ENCODE data around the gene NSUN7. TPM values are rescaled to one million over a fixed set of nuclear protein-coding genes. Genes with fewer than 3 reads are reported as not detected.

Gene NSUN7
- total and polyA plus RNA-seq, 2 of the 13 experiments (the other 11 are each of a cell fraction or from before 2014, with no cell fraction given) = 0.05 TPM; not detected in 1

DNA sequence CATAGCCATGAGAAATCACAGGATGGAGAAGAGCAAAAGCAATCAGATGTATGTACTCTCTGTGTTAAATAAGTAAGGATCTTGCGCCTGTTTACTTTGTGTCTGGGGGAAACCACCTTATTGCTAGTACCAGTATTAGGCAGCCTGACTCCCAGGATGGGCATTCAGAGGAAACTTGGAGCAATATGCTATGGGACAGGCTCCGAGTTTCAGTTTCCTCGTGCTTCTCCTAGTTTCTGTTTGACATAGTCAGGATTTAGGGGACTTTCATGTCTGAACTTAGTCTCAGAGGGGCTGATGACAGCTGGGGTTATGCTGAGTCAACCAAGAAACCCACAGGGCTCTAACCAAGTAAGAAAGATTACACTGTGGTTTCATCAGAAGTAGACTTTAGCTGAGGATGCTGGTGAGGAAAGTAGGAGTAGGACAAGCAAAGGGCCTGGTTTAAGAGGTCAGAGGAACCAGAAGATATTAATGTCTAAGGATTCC lies 13.5 kb downstream of the NSUN7 start (continued):
- TF ChIP-seq ZNF367 (CRISPR knock-in tag; IDR thresholded peaks at IDR 0.05; ENCODE audit: borderline replicate concordance) (no peak), ZNF891 (CRISPR knock-in tag; IDR thresholded peaks at IDR 0.05) (no peak)

DNA sequence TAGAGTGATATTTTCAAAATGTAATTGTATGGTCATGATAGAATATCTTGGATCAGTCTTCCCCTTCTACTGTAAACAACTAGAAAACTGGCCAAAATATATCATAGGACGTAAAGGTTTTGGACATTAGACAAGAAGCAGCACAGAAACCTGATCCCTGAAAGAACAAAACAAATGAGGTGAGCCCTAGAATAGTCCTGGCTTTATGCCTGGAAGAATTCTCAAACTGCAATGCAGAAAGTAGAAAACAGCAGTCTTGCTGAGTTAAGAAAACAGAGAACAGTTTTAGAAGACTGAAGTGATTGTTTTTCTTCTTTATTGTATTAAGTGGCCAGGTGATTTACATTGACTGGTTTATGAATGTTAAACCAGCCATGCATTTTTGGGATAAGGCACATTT lies 19.5 kb downstream of the NSUN7 start:
- no peak for DNase-seq (ENCODE audit: low spot score)
- intact Hi-C loops (cut with micrococcal nuclease; ENCODE audit: unreplicated experiment) = no loop called here
- Histone ChIP-seq H2AFZ (ENCODE audit: low read length) (no peak overlapping the region), H3K79me2 (ENCODE audit: insufficient read depth, low read length) (no peaks in the 10 kb centered on the region), H3K4me1 (ENCODE audit: insufficient read depth, low read length) (no peaks in the 10 kb centered on the region), H3K4me3 (replicated peaks in 1 of 3; ENCODE audit: insufficient read depth in 1 of 3, low read depth in 2 of 3, low read length in 3 of 3) (no peak overlapping the region), H3K27me3 (ENCODE audit: control insufficient read depth in 1 of 2, insufficient read depth in 2 of 2, low read length in 2 of 2) (no peaks in the 10 kb centered on the region), H4K20me1 (ENCODE audit: insufficient read depth, low read length) (no peaks in the 10 kb centered on the region), H3K9me3 (ENCODE audit: low read length) (no peaks in the 10 kb centered on the region), H3K27ac (ENCODE audit: extremely low read length, insufficient read depth, low read length) (no peak overlapping the region), H3K36me3 (replicated peaks in 1 of 2; ENCODE audit: control insufficient read depth in 1 of 2, insufficient read depth in 2 of 2, low read length in 2 of 2) (no peaks in the 10 kb centered on the region), H3K4me2 (ENCODE audit: low read depth, low read length) (no peak overlapping the region), H3K9ac (ENCODE audit: insufficient read depth, low read depth, low read length) (no peak overlapping the region)
- TF ChIP-seq ZNF790 (CRISPR knock-in tag; IDR thresholded peaks at IDR 0.05; ENCODE audit: borderline replicate concordance) = no peak
- TF ChIP-seq ZNF225 (CRISPR knock-in tag; IDR thresholded peaks at IDR 0.05) = no peak
- TF ChIP-seq NR2F2 (IDR thresholded peaks at IDR 0.05; ENCODE audit: borderline replicate concordance, low read depth) = no peak
- TF ChIP-seq TOPORS (CRISPR knock-in tag; IDR thresholded peaks at IDR 0.05) = no peak
- TF ChIP-seq RFXAP (CRISPR knock-in tag; IDR thresholded peaks at IDR 0.05; ENCODE audit: borderline replicate concordance) = no peak
- TF ChIP-seq ZSCAN30 (CRISPR knock-in tag; IDR thresholded peaks at IDR 0.05) = no peak
- TF ChIP-seq SNRNP70 (IDR thresholded peaks at IDR 0.05; ENCODE audit: low read depth, low read length) = no peak
- no peak for TF ChIP-seq TRIM24 (CRISPR knock-in tag; IDR thresholded peaks at IDR 0.05)
- no peak for TF ChIP-seq NFE2L1 (CRISPR knock-in tag; IDR thresholded peaks at IDR 0.05; ENCODE audit: borderline replicate concordance)
- TF ChIP-seq GFI1 (CRISPR knock-in tag; IDR thresholded peaks at IDR 0.05; ENCODE audit: borderline replicate concordance) = no peak
- TF ChIP-seq ZNF615 (CRISPR knock-in tag; IDR thresholded peaks at IDR 0.05; ENCODE audit: borderline replicate concordance) = no peak
- BruUV-seq (replicated peaks) = no TSS peak
- WGBS (ENCODE audit: low lambda C conversion rate) = 37% methylated on average over 1 of the region's 1 CpG
- ATAC-seq = no peak
- no peak for FAIRE-seq
- ChIA-PET CTCF (ENCODE audit: low intra/inter-chr PET ratio, low total read pairs) (no interaction called here), POLR2A (no interaction called here)
- in situ Hi-C loops (cut with HindIII; ENCODE audit: extremely low pct_ligation_motif_present, low pct_unique_long_range_greater_than_20kb) = no loop called here

Measured in HepG2 (cell line).